Neural crest cell (in vitro differentiated cells): Measurements from ENCODE around the gene MAP3K13. TPM values are rescaled to one million over a fixed set of nuclear protein-coding genes. Genes with fewer than 3 reads are reported as not detected.

ENCODE experiments used
- DNase-seq: peaks from one replicate; pipeline ENCODE4 v3.0.0; 2021; ENCODE audit warnings: low read depth, mixed read lengths, low spot score
- H3K27ac Mint-ChIP-seq: one replicate; pipeline ENCODE4 v1.8.0; 2021; ENCODE audit warnings: mild to moderate bottlenecking, mixed read lengths; ENCODE audit not compliant: unreplicated experiment
- H3K27me3 Mint-ChIP-seq: 2 replicates; pipeline ENCODE4 v1.8.0; 2021; ENCODE audit warnings: low read depth, mild to moderate bottlenecking, mixed read lengths
- H3K36me3 Mint-ChIP-seq: 2 replicates; pipeline ENCODE4 v1.8.0; 2021; ENCODE audit warnings: low read depth, mild to moderate bottlenecking, mixed read lengths
- H3K4me1 Mint-ChIP-seq: 2 replicates; pipeline ENCODE4 v1.8.0; 2021; ENCODE audit warnings: mixed read lengths
- H3K4me3 Mint-ChIP-seq: one replicate; pipeline ENCODE4 v1.8.0; 2021; ENCODE audit warnings: mild to moderate bottlenecking, mixed read lengths
- H3K9me3 Mint-ChIP-seq: 2 replicates; pipeline ENCODE4 v1.8.0; 2021; ENCODE audit warnings: mixed read lengths
- total RNA-seq: library from RNA; stranded (reverse); gene quantifications from 2 replicates; pipeline ENCODE4 v1.2.1, GENCODE V29; 2021
- TF ChIP-seq, protein P1 (sequence below): fragments of 200-600 bp; sonication (generic); conservative IDR thresholded peaks from 2 replicates; pipeline ENCODE4 v1.5.0; 2021; ENCODE audit warnings: antibody characterized with exemption, mild to moderate bottlenecking

The MAP3K13 gene
- total RNA-seq, 1 donor from 2014 or later, result 18.8 TPM

GRCh38 chr3:185421577-185422232 lies 58.8 kb downstream of the MAP3K13 start:
- TF ChIP-seq, protein P1, sequence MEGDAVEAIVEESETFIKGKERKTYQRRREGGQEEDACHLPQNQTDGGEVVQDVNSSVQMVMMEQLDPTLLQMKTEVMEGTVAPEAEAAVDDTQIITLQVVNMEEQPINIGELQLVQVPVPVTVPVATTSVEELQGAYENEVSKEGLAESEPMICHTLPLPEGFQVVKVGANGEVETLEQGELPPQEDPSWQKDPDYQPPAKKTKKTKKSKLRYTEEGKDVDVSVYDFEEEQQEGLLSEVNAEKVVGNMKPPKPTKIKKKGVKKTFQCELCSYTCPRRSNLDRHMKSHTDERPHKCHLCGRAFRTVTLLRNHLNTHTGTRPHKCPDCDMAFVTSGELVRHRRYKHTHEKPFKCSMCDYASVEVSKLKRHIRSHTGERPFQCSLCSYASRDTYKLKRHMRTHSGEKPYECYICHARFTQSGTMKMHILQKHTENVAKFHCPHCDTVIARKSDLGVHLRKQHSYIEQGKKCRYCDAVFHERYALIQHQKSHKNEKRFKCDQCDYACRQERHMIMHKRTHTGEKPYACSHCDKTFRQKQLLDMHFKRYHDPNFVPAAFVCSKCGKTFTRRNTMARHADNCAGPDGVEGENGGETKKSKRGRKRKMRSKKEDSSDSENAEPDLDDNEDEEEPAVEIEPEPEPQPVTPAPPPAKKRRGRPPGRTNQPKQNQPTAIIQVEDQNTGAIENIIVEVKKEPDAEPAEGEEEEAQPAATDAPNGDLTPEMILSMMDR, result no peak
- Mint-ChIP-seq H3K36me3 (no peaks in the 10 kb centered on the region), H3K4me3 (no peak overlapping the region), H3K4me1 (no peaks in the 10 kb centered on the region), H3K27me3 (no peaks in the 10 kb centered on the region), H3K27ac (no peak overlapping the region), H3K9me3 (no peaks in the 10 kb centered on the region)
- no peak for DNase-seq

GRCh38 chr3:185422677-185423076 lies 59.7 kb downstream of the MAP3K13 start:
- Mint-ChIP-seq H3K4me1 (no peaks in the 10 kb centered on the region), H3K4me3 (no peak overlapping the region), H3K27ac (no peak overlapping the region), H3K36me3 (no peaks in the 10 kb centered on the region), H3K27me3 (no peaks in the 10 kb centered on the region), H3K9me3 (no peaks in the 10 kb centered on the region)
- TF ChIP-seq, protein P1, result no peak
- no peak for DNase-seq

DNA sequence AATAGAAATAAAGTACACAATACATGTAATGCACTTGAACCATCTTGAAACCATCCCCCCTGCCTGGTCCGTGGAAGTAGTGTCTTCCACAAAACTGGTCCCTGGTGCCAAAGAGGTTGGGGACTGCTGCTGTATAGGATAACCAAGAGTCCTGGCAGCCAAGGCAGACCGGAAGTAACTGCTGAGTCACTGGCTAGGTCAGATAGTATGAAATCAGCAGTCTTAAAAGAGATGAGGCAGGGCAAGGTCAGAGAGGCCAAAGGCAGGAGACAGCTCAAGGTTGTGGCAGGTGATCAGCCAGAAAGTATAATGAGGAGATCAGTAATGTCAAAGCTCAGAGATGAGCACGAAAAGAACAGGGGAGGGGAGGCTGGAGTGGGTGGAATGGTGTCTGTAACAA lies 60.2 kb downstream of the MAP3K13 start:
- peak overlapping the region; percentile 89 for H3K27ac Mint-ChIP-seq
- no peak overlapping the region for H3K4me3 Mint-ChIP-seq
- no peak for DNase-seq
- no peaks in the 10 kb centered on the region for H3K27me3 Mint-ChIP-seq
- no peaks in the 10 kb centered on the region for H3K9me3 Mint-ChIP-seq
- no peaks in the 10 kb centered on the region for H3K36me3 Mint-ChIP-seq
- H3K4me1 Mint-ChIP-seq, result no peaks in the 10 kb centered on the region
- TF ChIP-seq, protein P1, result no peak

- Mint-ChIP-seq H3K4me1 (no peaks in the 10 kb centered on the region), H3K27ac (no peak overlapping the region), H3K27me3 (no peaks in the 10 kb centered on the region), H3K9me3 (no peaks in the 10 kb centered on the region), H3K36me3 (no peaks in the 10 kb centered on the region), H3K4me3 (no peak overlapping the region)
- DNase-seq, result no peak
- TF ChIP-seq, protein P1, result no peak
These were observed 61.5 kb downstream of the MAP3K13 start for GRCh38 chr3:185424435-185424834.

DNA sequence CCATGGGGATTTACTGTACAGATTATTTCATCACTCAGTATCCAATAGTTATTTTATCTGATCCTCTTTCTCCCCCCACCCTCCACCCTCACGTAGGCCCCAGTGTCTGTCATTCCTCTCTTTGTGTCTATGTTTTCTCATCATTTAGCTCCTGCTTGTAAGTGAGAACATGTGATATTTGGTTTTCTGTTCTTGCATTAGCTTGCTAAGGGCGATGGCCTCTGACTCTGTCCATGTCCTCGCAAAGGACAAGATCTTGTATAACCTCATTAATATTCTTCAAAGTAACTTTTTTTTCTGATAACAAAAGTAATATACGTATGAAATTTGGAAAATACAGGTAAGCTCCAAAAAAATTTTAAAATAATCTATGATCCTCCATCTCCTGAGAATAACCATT lies 67.4 kb downstream of the MAP3K13 start:
- TF ChIP-seq, protein P1, result no peak
- H3K4me1 Mint-ChIP-seq, result no peaks in the 10 kb centered on the region
- DNase-seq, result no peak
- H3K9me3 Mint-ChIP-seq, result no peaks in the 10 kb centered on the region
- H3K4me3 Mint-ChIP-seq, result no peak overlapping the region
- no peaks in the 10 kb centered on the region for H3K36me3 Mint-ChIP-seq
- H3K27ac Mint-ChIP-seq, result no peak overlapping the region
- no peaks in the 10 kb centered on the region for H3K27me3 Mint-ChIP-seq
